H9 (cell line): ENCODE measurements around the gene HHLA2. TPM values are rescaled to one million over a fixed set of nuclear protein-coding genes. Genes with fewer than 3 reads are reported as not detected.

ENCODE experiments used
- DNase-seq: peaks from one replicate; pipeline ENCODE4 v3.0.0-alpha.2; 2017
- H2AFZ ChIP-seq: one replicate; pipeline ENCODE4 v1.6.1; 2013; ENCODE audit warnings: mild to moderate bottlenecking, low read length, control low read depth, moderate library complexity
- H2AK5ac ChIP-seq: 2 replicates; pipeline ENCODE4 v1.6.1; 2013; ENCODE audit warnings: low read length, control low read depth, mixed read lengths; ENCODE audit not compliant: insufficient read length
- H2BK120ac ChIP-seq: one replicate; pipeline ENCODE4 v1.6.1; 2013; ENCODE audit warnings: low read depth, mild to moderate bottlenecking, low read length, control low read depth, inconsistent platforms; ENCODE audit not compliant: poor library complexity, severe bottlenecking
- H2BK12ac ChIP-seq: 2 replicates; pipeline ENCODE4 v1.6.1; 2013; ENCODE audit warnings: low read length, control low read depth, mixed read lengths, low read depth; ENCODE audit not compliant: insufficient read length
- H2BK15ac ChIP-seq: 2 replicates; pipeline ENCODE4 v1.6.1; 2013; ENCODE audit warnings: low read depth, low read length, control low read depth
- H2BK20ac ChIP-seq: one replicate; pipeline ENCODE4 v1.6.1; 2013; ENCODE audit warnings: low read depth, mild to moderate bottlenecking, low read length, control low read depth, inconsistent platforms; ENCODE audit not compliant: poor library complexity, severe bottlenecking
- H2BK5ac ChIP-seq: 2 replicates; pipeline ENCODE4 v1.6.1; 2013; ENCODE audit warnings: low read length, control low read depth, mixed read lengths; ENCODE audit not compliant: insufficient read length
- H3K14ac ChIP-seq: 2 replicates; pipeline ENCODE4 v1.6.1; 2013; ENCODE audit warnings: low read length, control low read depth; ENCODE audit not compliant: insufficient read depth
- H3K18ac ChIP-seq: 2 replicates; pipeline ENCODE4 v1.6.1; 2013; ENCODE audit warnings: low read depth, mild to moderate bottlenecking, mixed read lengths, low read length, control low read depth; ENCODE audit not compliant: insufficient read length
- H3K23ac ChIP-seq: 2 replicates; pipeline ENCODE4 v1.6.1; 2013; ENCODE audit warnings: low read length, control low read depth, mixed read lengths, low read depth; ENCODE audit not compliant: insufficient read length
- H3K23me2 ChIP-seq: 2 replicates; pipeline ENCODE4 v1.6.1; 2013; ENCODE audit warnings: low read depth, mild to moderate bottlenecking, mixed read lengths, low read length, control low read depth; ENCODE audit not compliant: insufficient read length, poor library complexity, severe bottlenecking
- H3K27ac ChIP-seq: 2 replicates; pipeline ENCODE4 v1.5.1; 2013; ENCODE audit warnings: low read length, control low read depth, mixed read lengths, low read depth; ENCODE audit not compliant: insufficient read length
- H3K27me3 ChIP-seq: 2 replicates; pipeline ENCODE4 v1.6.1; 2013; ENCODE audit warnings: low read length, control low read depth, inconsistent platforms; ENCODE audit not compliant: insufficient read depth
- H3K4ac ChIP-seq: 2 replicates; pipeline ENCODE4 v1.6.1; 2013; ENCODE audit warnings: low read depth, mild to moderate bottlenecking, control low read depth, inconsistent platforms, low read length, moderate library complexity
- H3K4me1 ChIP-seq: 2 replicates; pipeline ENCODE4 v1.6.1; 2013; ENCODE audit warnings: low read length, control low read depth, inconsistent platforms; ENCODE audit not compliant: insufficient read depth
- H3K4me2 ChIP-seq: 2 replicates; pipeline ENCODE4 v1.6.1; 2013; ENCODE audit warnings: low read length, control low read depth, mixed read lengths; ENCODE audit not compliant: insufficient read length, insufficient read depth
- H3K56ac ChIP-seq: 2 replicates; pipeline ENCODE4 v1.6.1; 2013; ENCODE audit warnings: low read depth, mild to moderate bottlenecking, mixed read lengths, low read length, control low read depth; ENCODE audit not compliant: insufficient read length
- H3K79me1 ChIP-seq: 2 replicates; pipeline ENCODE4 v1.6.1; 2013; ENCODE audit warnings: low read depth, mild to moderate bottlenecking, moderate library complexity, low read length, control low read depth, inconsistent platforms; ENCODE audit not compliant: insufficient read depth, poor library complexity, severe bottlenecking
- H3K79me2 ChIP-seq: 2 replicates; pipeline ENCODE4 v1.6.1; 2013; ENCODE audit warnings: low read length, control low read depth, inconsistent platforms; ENCODE audit not compliant: insufficient read depth
- H3K9ac ChIP-seq: 2 replicates; pipeline ENCODE4 v1.6.1; 2013; ENCODE audit warnings: low read length, control low read depth, mixed read lengths; ENCODE audit not compliant: insufficient read length; ENCODE audit errors: extremely low read depth
- H3K9me3 ChIP-seq: one replicate; pipeline ENCODE4 v1.6.1; 2013; ENCODE audit warnings: low read depth, low read length, inconsistent platforms; ENCODE audit not compliant: control insufficient read depth
- H3T11ph ChIP-seq: one replicate; pipeline ENCODE4 v1.6.1; 2013; ENCODE audit warnings: mild to moderate bottlenecking, low read length, control low read depth, inconsistent platforms
- H4K20me1 ChIP-seq: one replicate; pipeline ENCODE4 v1.6.1; 2013; ENCODE audit not compliant: control insufficient read depth, insufficient read length, insufficient read depth
- H4K5ac ChIP-seq: 2 replicates; pipeline ENCODE4 v1.6.1; 2013; ENCODE audit warnings: low read depth, mild to moderate bottlenecking, mixed read lengths, low read length, control low read depth; ENCODE audit not compliant: insufficient read length
- H4K8ac ChIP-seq: replicated peaks from 2 replicates; pipeline ENCODE4 v1.6.1; 2013; ENCODE audit warnings: low read length, control low read depth, mixed read lengths, low read depth; ENCODE audit not compliant: insufficient read length
- H4K91ac ChIP-seq: 2 replicates; pipeline ENCODE4 v1.6.1; 2013; ENCODE audit warnings: low read depth, mild to moderate bottlenecking, moderate library complexity, mixed read lengths, low read length, control low read depth; ENCODE audit not compliant: insufficient read length
- H3K27ac Mint-ChIP-seq, 3 experiments: 2 replicates in 2 of 3; 3 replicates in 1 of 3; pipeline ENCODE4 v1.8.0; 2020 to 2021; ENCODE audit warnings: mixed read lengths in 3 of 3, mild to moderate bottlenecking in 1 of 3, moderate library complexity in 1 of 3
- H3K27me3 Mint-ChIP-seq: 2 replicates; pipeline ENCODE4 v1.8.0; 2021; ENCODE audit warnings: low read depth, mild to moderate bottlenecking, moderate library complexity, mixed read lengths
- H3K36me3 Mint-ChIP-seq, 3 experiments: 2 replicates in 2 of 3; 3 replicates in 1 of 3; pipeline ENCODE4 v1.8.0; 2020 to 2021; ENCODE audit warnings: low read depth in 3 of 3, mixed read lengths in 3 of 3; ENCODE audit not compliant: insufficient read depth in 1 of 3
- H3K4me1 Mint-ChIP-seq, 2 experiments: 2 replicates each; pipeline ENCODE4 v1.8.0; 2020; ENCODE audit warnings: mixed read lengths in 2 of 2
- H3K4me3 Mint-ChIP-seq, 2 experiments: 2 replicates in 1 of 2; 3 replicates in 1 of 2; pipeline ENCODE4 v1.8.0; 2020 to 2021; ENCODE audit warnings: mild to moderate bottlenecking in 2 of 2, mixed read lengths in 2 of 2, moderate library complexity in 1 of 2
- H3K9me3 Mint-ChIP-seq, 2 experiments: 2 replicates in 1 of 2; 3 replicates in 1 of 2; pipeline ENCODE4 v1.8.0; 2020; ENCODE audit warnings: mild to moderate bottlenecking in 2 of 2, mixed read lengths in 2 of 2, moderate library complexity in 1 of 2
- CTCF ChIP-seq: fragments of 200-600 bp; sonication (generic); conservative IDR thresholded peaks from 3 replicates; pipeline ENCODE4 v1.8.0; 2021; ENCODE audit warnings: antibody characterized with exemption, mild to moderate bottlenecking
- WGBS: extraction: QIAGEN DNeasy Blood & Tissue Kit; methylation state at CpG from one replicate; pipeline ENCODE4 v1.1.7; 2013; ENCODE audit warnings: missing lambda C conversion rate, low lambda C conversion rate, mixed read lengths; ENCODE audit not compliant: insufficient read length; ENCODE audit errors: extremely low coverage; 5-methylcytosine and 5-hydroxymethylcytosine counted together
- total RNA-seq: library from RNA; stranded (reverse); gene quantifications from 2 replicates; pipeline ENCODE4 v1.2.1, GENCODE V29; 2021

Gene HHLA2
- total RNA-seq, 1 experiment from 2014 or later = not detected

- DNase-seq = no peak
- Histone ChIP-seq H3K4me1 (no peaks in the 10 kb centered on the region), H3K4ac (no peak overlapping the region), H2BK5ac (no peak overlapping the region), H2BK120ac (no peak overlapping the region), H3K79me2 (no peaks in the 10 kb centered on the region), H3K79me1 (no peaks in the 10 kb centered on the region), H4K8ac (no peak overlapping the region), H3T11ph (no peak overlapping the region), H4K91ac (no peak overlapping the region), H3K18ac (no peak overlapping the region), H2BK12ac (no peak overlapping the region), H3K4me2 (no peak overlapping the region), H3K23ac (no peak overlapping the region), H3K14ac (no peak overlapping the region), H4K20me1 (no peaks in the 10 kb centered on the region), H2AFZ (no peak overlapping the region), H3K56ac (no peak overlapping the region), H3K9me3 (no peaks in the 10 kb centered on the region), H3K27ac (no peak overlapping the region), H3K27me3 (no peaks in the 10 kb centered on the region), H2BK15ac (no peak overlapping the region), H4K5ac (no peak overlapping the region), H2BK20ac (no peak overlapping the region), H3K9ac (no peak overlapping the region), H2AK5ac (no peak overlapping the region), H3K23me2 (no peaks in the 10 kb centered on the region)
- H3K36me3 Mint-ChIP-seq = no peaks in the 10 kb centered on the region; a peak in 1 of 7 replicates
- H3K27ac Mint-ChIP-seq = 0 out of 7 replicates have a peak overlapping the region, but pooled peaks of 1 of the 3 experiments have one; percentile 7
- no peak for TF ChIP-seq CTCF
- H3K4me3 Mint-ChIP-seq = no peak overlapping the region
- peaks cover 0 to 3% of the 10 kb centered on the region in 2 experiments; a peak in 1 of 5 replicates for H3K9me3 Mint-ChIP-seq
- no peaks in the 10 kb centered on the region for H3K27me3 Mint-ChIP-seq
- peaks cover 3 to 5% of the 10 kb centered on the region in 2 experiments for H3K4me1 Mint-ChIP-seq
- no CpG with 5 or more reads among the region's 6 CpGs for WGBS
These were observed 49.3 kb downstream of the HHLA2 start for GRCh38 chr3:108345492-108346205.
